ENCODE data around the gene NEURL1. TPM values are rescaled to one million over a fixed set of nuclear protein-coding genes. Genes with fewer than 3 reads are reported as not detected.

NEURL1 gene
- total RNA-seq, 1 donor from 2014 or later = 0.93 TPM

GRCh38 chr10:103459615-103460014 lies 33.9 kb upstream of the NEURL1 start:
- peaks cover 10% of the 10 kb centered on the region for H3K4me1 Mint-ChIP-seq
- peaks cover under 1% of the 10 kb centered on the region for H3K27me3 Mint-ChIP-seq
- no peak overlapping the region for H3K27ac Mint-ChIP-seq
- no peaks in the 10 kb centered on the region for H3K36me3 Mint-ChIP-seq (ENCODE audit: low read depth)
- no peaks in the 10 kb centered on the region for H3K9me3 Mint-ChIP-seq
- intact Hi-C loops (cut with micrococcal nuclease) = no loop called here
- no peak for ATAC-seq (ENCODE audit: low read depth)
- TF ChIP-seq CTCF (IDR thresholded peaks at IDR 0.05) = no peak
- no peak for DNase-seq
- no peak overlapping the region for H3K4me3 Mint-ChIP-seq
- CTCF ChIA-PET = interaction anchor here (0.9 kb wide), 1 partner anchor 26 kb away, joined by 3 read pairs; no protein-coding TSS in a partner anchor
- POLR2A ChIA-PET = interaction anchor here (0.6 kb wide), 1 partner anchor 16 kb away, joined by 3 read pairs; no protein-coding TSS in a partner anchor

- H3K4me1 Mint-ChIP-seq = peaks cover 35% of the 10 kb centered on the region
These were observed 30.0 kb upstream of the NEURL1 start for GRCh38 chr10:103463499-103463898.

GRCh38 chr10:103465411-103466179 lies 27.9 kb upstream of the NEURL1 start:
- TF ChIP-seq CTCF (IDR thresholded peaks at IDR 0.05) = no peak
- no peak overlapping the region for H3K4me3 Mint-ChIP-seq

More at GRCh38 chr10:103463499-103463898, 30.0 kb upstream of the NEURL1 start:
- TF ChIP-seq CTCF (IDR thresholded peaks at IDR 0.05) = no peak
- Mint-ChIP-seq H3K27me3 (no peaks in the 10 kb centered on the region), H3K27ac (no peak overlapping the region), H3K4me3 (no peak overlapping the region), H3K36me3 (ENCODE audit: low read depth) (no peaks in the 10 kb centered on the region), H3K9me3 (no peaks in the 10 kb centered on the region)
- DNase-seq = no peak
- intact Hi-C loops (cut with micrococcal nuclease) = no loop called here
- POLR2A ChIA-PET = interaction anchor here (1.6 kb wide), 1 partner anchor 11 kb away, joined by 14 read pairs; no protein-coding TSS in a partner anchor
- no peak for ATAC-seq (ENCODE audit: low read depth)
- CTCF ChIA-PET = no interaction called here

GRCh38 chr10:103466734-103467133 lies 26.8 kb upstream of the NEURL1 start:
- ATAC-seq (ENCODE audit: low read depth) (no peak), DNase-seq (no peak)
- no peak overlapping the region for H3K4me3 Mint-ChIP-seq
- no peaks in the 10 kb centered on the region for H3K9me3 Mint-ChIP-seq
- ChIA-PET POLR2A (interaction anchor here (0.7 to 1.5 kb wide), 4 partner anchors 8 to 730 kb away, joined by 3 to 17 read pairs (median 4); partner anchors contain the start of genes CALHM1 and CALHM2), CTCF (interaction anchor here (1.3 kb wide), 1 partner anchor 14 kb away, joined by 3 read pairs; no protein-coding TSS in a partner anchor)
- no peaks in the 10 kb centered on the region for H3K36me3 Mint-ChIP-seq (ENCODE audit: low read depth)
- no peak for TF ChIP-seq CTCF (IDR thresholded peaks at IDR 0.05)
- no peaks in the 10 kb centered on the region for H3K27me3 Mint-ChIP-seq
- intact Hi-C loops (cut with micrococcal nuclease) = loop anchor here (1.0 kb wide), 1 partner anchor 16 kb away; no protein-coding TSS in a partner anchor
- H3K4me1 Mint-ChIP-seq = peaks cover 56% of the 10 kb centered on the region
- H3K27ac Mint-ChIP-seq = peak overlapping the region; percentile 96

More at GRCh38 chr10:103465411-103466179, 27.9 kb upstream of the NEURL1 start:
- ATAC-seq (ENCODE audit: low read depth) (no peak), DNase-seq (no peak)
- Mint-ChIP-seq H3K9me3 (no peaks in the 10 kb centered on the region), H3K36me3 (ENCODE audit: low read depth) (no peaks in the 10 kb centered on the region), H3K4me1 (peaks cover 45% of the 10 kb centered on the region), H3K27me3 (no peaks in the 10 kb centered on the region), H3K27ac (peak overlapping the region; percentile 68)
- CTCF ChIA-PET = no interaction called here
- intact Hi-C loops (cut with micrococcal nuclease) = no loop called here
- POLR2A ChIA-PET = interaction anchor here (0.6 to 1.4 kb wide), 3 partner anchors 9 to 349 kb away, joined by 3 to 4 read pairs (median 3); no protein-coding TSS in a partner anchor

- no peaks in the 10 kb centered on the region for H3K9me3 Mint-ChIP-seq
- TF ChIP-seq CTCF (IDR thresholded peaks at IDR 0.05) = no peak
- intact Hi-C loops (cut with micrococcal nuclease) = loop anchor here (1.0 kb wide), 1 partner anchor 15 kb away; no protein-coding TSS in a partner anchor
- ChIA-PET CTCF (interaction anchor here (0.6 to 1.3 kb wide), 3 partner anchors 14 to 93 kb away, joined by 3 to 4 read pairs (median 3); no protein-coding TSS in a partner anchor), POLR2A (interaction anchor here (0.7 to 1.5 kb wide), 5 partner anchors 9 to 730 kb away, joined by 3 to 17 read pairs (median 4); partner anchors contain the start of genes CALHM1 and CALHM2)
- peaks cover 62% of the 10 kb centered on the region for H3K4me1 Mint-ChIP-seq
- no peaks in the 10 kb centered on the region for H3K27me3 Mint-ChIP-seq
- H3K4me3 Mint-ChIP-seq = peak overlapping the region; percentile 71
- ATAC-seq (ENCODE audit: low read depth) (peak; percentile 40), DNase-seq (no peak)
- no peaks in the 10 kb centered on the region for H3K36me3 Mint-ChIP-seq (ENCODE audit: low read depth)
- H3K27ac Mint-ChIP-seq = peak overlapping the region; percentile 96
These were observed 26.1 kb upstream of the NEURL1 start for GRCh38 chr10:103467406-103467805.
